Karpas-422 (cell line): Measurements from ENCODE around the gene TCF7. TPM values are rescaled to one million over a fixed set of nuclear protein-coding genes. Genes with fewer than 3 reads are reported as not detected.

Source experiments
- DNase-seq: peaks from one replicate; pipeline ENCODE4 v3.0.0-alpha.2; 2015
- H2AFZ ChIP-seq: fragments of 200-600 bp; sonication (generic); 2 replicates; pipeline ENCODE4 v1.6.1; 2014; ENCODE audit warnings: antibody characterized with exemption, low read length, mixed read lengths
- H3K27ac ChIP-seq: fragments of 200-600 bp; sonication (generic); 2 replicates; pipeline ENCODE4 v1.5.1; 2014; ENCODE audit warnings: mild to moderate bottlenecking, low read length, moderate library complexity
- H3K27me3 ChIP-seq: fragments of 200-600 bp; sonication (generic); 2 replicates; pipeline ENCODE4 v1.6.1; 2014; ENCODE audit warnings: low read length, mixed read lengths
- H3K36me3 ChIP-seq: fragments of 200-600 bp; sonication (generic); 2 replicates; pipeline ENCODE4 v1.6.1; 2014; ENCODE audit warnings: low read length, mixed read lengths; ENCODE audit not compliant: insufficient read depth
- H3K4me1 ChIP-seq: fragments of 200-600 bp; sonication (generic); 2 replicates; pipeline ENCODE4 v1.6.1; 2014; ENCODE audit warnings: mild to moderate bottlenecking, low read length, mixed read lengths
- H3K4me2 ChIP-seq: fragments of 200-600 bp; sonication (generic); 2 replicates; pipeline ENCODE4 v1.6.1; 2014; ENCODE audit warnings: low read length, low read depth, mild to moderate bottlenecking; ENCODE audit not compliant: poor library complexity, severe bottlenecking
- H3K4me3 ChIP-seq: fragments of 200-600 bp; sonication (generic); 2 replicates; pipeline ENCODE4 v1.5.1; 2014; ENCODE audit warnings: mild to moderate bottlenecking, antibody characterized with exemption, low read length, mixed read lengths
- H3K79me2 ChIP-seq: fragments of 200-600 bp; sonication (generic); 2 replicates; pipeline ENCODE4 v1.6.1; 2014; ENCODE audit warnings: mild to moderate bottlenecking, low read length, mixed read lengths
- H3K9ac ChIP-seq: fragments of 200-600 bp; sonication (generic); 2 replicates; pipeline ENCODE4 v1.6.0; 2014; ENCODE audit warnings: low read length
- H3K9me2 ChIP-seq: fragments of 200-600 bp; sonication (generic), shearing (Covaris generic); replicated peaks from 2 replicates; pipeline ENCODE4 v1.6.0; 2014; ENCODE audit warnings: mild to moderate bottlenecking, low read length, moderate library complexity; ENCODE audit not compliant: insufficient read depth
- H3K9me3 ChIP-seq: fragments of 300-700, 200-600 bp; sonication (generic); 2 replicates; pipeline ENCODE4 v1.6.1; 2014; ENCODE audit warnings: low read length, mixed read lengths
- H4K20me1 ChIP-seq: fragments of 200-600 bp; sonication (generic); 2 replicates; pipeline ENCODE4 v1.6.1; 2014; ENCODE audit warnings: mild to moderate bottlenecking, antibody characterized with exemption, low read length, low read depth; ENCODE audit not compliant: insufficient read depth
- total RNA-seq: library from RNA; depleted of rRNA; stranded (reverse); fragments of >200 nt; shearing (Covaris generic); gene quantifications from 2 replicates; pipeline ENCODE4 v1.2.3, GENCODE V29; 2014; ENCODE audit warnings: low replicate concordance

The TCF7 gene
- total RNA-seq, 1 experiment from 2014 or later = not detected

- no peak overlapping the region for H3K9ac ChIP-seq
- peaks cover 8% of the 10 kb centered on the region for H3K4me1 ChIP-seq
- DNase-seq = no peak
- no peaks in the 10 kb centered on the region for H3K36me3 ChIP-seq
- no peaks in the 10 kb centered on the region for H3K79me2 ChIP-seq
- no peaks in the 10 kb centered on the region for H3K9me3 ChIP-seq
- no peak overlapping the region for H2AFZ ChIP-seq
- no peak overlapping the region for H3K4me2 ChIP-seq
- no peaks in the 10 kb centered on the region for H3K27me3 ChIP-seq
- peaks cover 31% of the 10 kb centered on the region; the same call in 1 of the 2 replicates for H4K20me1 ChIP-seq
- H3K4me3 ChIP-seq = no peak overlapping the region
- H3K9me2 ChIP-seq = no peaks in the 10 kb centered on the region
- no peak overlapping the region for H3K27ac ChIP-seq
Measured at GRCh38 chr5:134127988-134128647, 13.6 kb downstream of the TCF7 start.

GRCh38 chr5:134128648-134128995 lies 14.1 kb downstream of the TCF7 start:
- no peak overlapping the region for H3K4me2 ChIP-seq
- H3K9ac ChIP-seq = no peak overlapping the region
- H3K4me3 ChIP-seq = no peak overlapping the region
- H2AFZ ChIP-seq = no peak overlapping the region
- no peaks in the 10 kb centered on the region for H3K27me3 ChIP-seq
- H3K9me2 ChIP-seq = no peaks in the 10 kb centered on the region
- no peaks in the 10 kb centered on the region for H3K79me2 ChIP-seq
- H4K20me1 ChIP-seq = peaks cover 31% of the 10 kb centered on the region; the same call in 1 of the 2 replicates
- DNase-seq = no peak
- H3K9me3 ChIP-seq = no peaks in the 10 kb centered on the region
- H3K27ac ChIP-seq = no peak overlapping the region
- peaks cover 8% of the 10 kb centered on the region for H3K4me1 ChIP-seq
- no peaks in the 10 kb centered on the region for H3K36me3 ChIP-seq

- peaks cover 28% of the 10 kb centered on the region; the same call in 1 of the 2 replicates for H4K20me1 ChIP-seq
- DNase-seq = no peak
- H3K27ac ChIP-seq = no peak overlapping the region
- no peaks in the 10 kb centered on the region for H3K79me2 ChIP-seq
- H3K9me2 ChIP-seq = no peaks in the 10 kb centered on the region
- no peak overlapping the region for H3K4me2 ChIP-seq
- H3K27me3 ChIP-seq = no peaks in the 10 kb centered on the region
- no peaks in the 10 kb centered on the region for H3K36me3 ChIP-seq
- no peak overlapping the region for H2AFZ ChIP-seq
- H3K4me1 ChIP-seq = peaks cover 8% of the 10 kb centered on the region
- H3K9ac ChIP-seq = no peak overlapping the region
- H3K4me3 ChIP-seq = no peak overlapping the region
- no peaks in the 10 kb centered on the region for H3K9me3 ChIP-seq
Measured at GRCh38 chr5:134129411-134130238, 15.1 kb downstream of the TCF7 start.

GRCh38 chr5:134130239-134130945 lies 15.9 kb downstream of the TCF7 start:
- Histone ChIP-seq H2AFZ (no peak overlapping the region), H3K9ac (no peak overlapping the region), H4K20me1 (peaks cover 21% of the 10 kb centered on the region; the same call in 1 of the 2 replicates), H3K9me3 (no peaks in the 10 kb centered on the region), H3K4me1 (peaks cover 3% of the 10 kb centered on the region), H3K27ac (no peak overlapping the region), H3K27me3 (no peaks in the 10 kb centered on the region), H3K79me2 (0 out of 2 replicates have a peak, but pooled peaks cover 2% of the 10 kb centered on the region), H3K9me2 (no peaks in the 10 kb centered on the region), H3K4me2 (no peak overlapping the region), H3K36me3 (no peaks in the 10 kb centered on the region), H3K4me3 (no peak overlapping the region)
- no peak for DNase-seq

DNA sequence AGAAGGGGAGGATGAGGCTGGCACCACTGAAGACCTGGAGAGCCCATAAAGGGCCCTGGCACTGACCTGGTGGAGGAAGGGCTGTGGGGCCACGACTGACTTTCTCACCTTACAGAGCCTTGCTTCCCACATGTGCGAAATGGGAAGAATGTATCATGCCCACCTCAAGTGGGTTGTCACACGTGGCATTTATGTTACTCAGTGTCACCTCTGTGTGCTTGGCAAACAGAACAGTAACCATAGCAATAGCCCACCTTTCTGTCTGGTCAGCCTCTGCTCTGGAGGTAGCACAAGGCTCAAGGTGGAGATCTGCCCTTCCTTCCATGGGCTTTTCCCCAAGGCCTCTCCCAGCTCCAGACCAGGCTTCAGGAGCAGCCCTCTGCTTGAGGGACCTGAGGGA lies 16.7 kb downstream of the TCF7 start:
- no peaks in the 10 kb centered on the region for H3K9me3 ChIP-seq
- DNase-seq = no peak
- H3K27ac ChIP-seq = no peak overlapping the region
- no peak overlapping the region for H3K4me2 ChIP-seq
- H3K4me3 ChIP-seq = no peak overlapping the region
- H3K79me2 ChIP-seq = 0 out of 2 replicates have a peak, but pooled peaks cover 2% of the 10 kb centered on the region
- no peak overlapping the region for H2AFZ ChIP-seq
- H3K9me2 ChIP-seq = no peaks in the 10 kb centered on the region
- no peaks in the 10 kb centered on the region for H3K27me3 ChIP-seq
- no peaks in the 10 kb centered on the region for H3K36me3 ChIP-seq
- H4K20me1 ChIP-seq = peaks cover 13% of the 10 kb centered on the region; the same call in 1 of the 2 replicates
- no peak overlapping the region for H3K9ac ChIP-seq
- no peaks in the 10 kb centered on the region for H3K4me1 ChIP-seq

GRCh38 chr5:134131578-134132350 lies 17.3 kb downstream of the TCF7 start:
- no peak for DNase-seq
- H3K36me3 ChIP-seq = no peaks in the 10 kb centered on the region

DNA sequence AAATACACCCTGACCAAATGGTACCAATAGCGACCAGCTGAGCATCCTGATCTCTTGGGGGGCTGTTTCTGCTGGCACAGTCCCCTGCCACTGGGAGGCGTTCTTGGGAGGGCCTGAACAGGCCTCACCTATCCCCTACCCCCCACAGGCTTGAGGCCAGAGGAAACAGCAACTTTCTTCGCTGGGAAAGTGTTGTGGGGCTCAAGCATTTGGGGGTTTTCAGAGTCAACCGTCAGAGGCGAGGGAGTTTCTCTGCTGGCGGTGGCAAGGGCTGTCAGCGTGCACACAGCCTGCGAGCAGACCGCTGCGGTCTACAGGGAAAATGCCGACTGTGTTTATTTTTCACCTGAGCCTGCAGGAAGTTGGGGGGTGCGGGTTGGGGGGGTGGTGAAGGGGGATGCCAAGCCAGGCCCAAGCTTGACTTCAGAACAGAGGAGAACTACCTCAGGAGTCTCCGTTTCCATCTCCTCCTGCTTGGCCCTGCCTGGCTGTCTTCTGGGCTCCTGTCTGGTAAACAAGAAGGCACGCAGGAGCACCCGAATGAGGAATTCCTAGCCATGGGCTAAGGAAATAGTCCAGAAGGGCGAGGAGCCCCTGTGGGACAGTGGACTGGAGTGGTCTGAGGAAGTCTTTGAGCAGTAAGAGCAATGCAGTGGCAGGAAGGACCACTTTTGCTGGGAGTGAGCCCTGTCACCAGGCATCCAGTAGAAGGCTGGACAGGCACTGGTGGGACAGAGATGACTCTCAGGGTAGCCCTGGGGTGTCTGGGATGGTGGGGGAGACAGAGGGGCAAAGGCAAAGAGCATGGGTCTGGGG lies 18.1 kb downstream of the TCF7 start:
- H3K27ac ChIP-seq = no peak overlapping the region
- H3K79me2 ChIP-seq = 0 out of 2 replicates have a peak, but pooled peaks cover 2% of the 10 kb centered on the region
- H4K20me1 ChIP-seq = peaks cover 12% of the 10 kb centered on the region; the same call in 1 of the 2 replicates
- no peak overlapping the region for H3K4me3 ChIP-seq
- H3K9ac ChIP-seq = no peak overlapping the region
- H3K9me3 ChIP-seq = no peaks in the 10 kb centered on the region
- no peak for DNase-seq
- H3K9me2 ChIP-seq = no peaks in the 10 kb centered on the region
- H3K4me2 ChIP-seq = no peak overlapping the region
- H2AFZ ChIP-seq = no peak overlapping the region
- H3K36me3 ChIP-seq = no peaks in the 10 kb centered on the region
- H3K27me3 ChIP-seq = no peaks in the 10 kb centered on the region
- H3K4me1 ChIP-seq = no peaks in the 10 kb centered on the region

More at GRCh38 chr5:134131578-134132350, 17.3 kb downstream of the TCF7 start:
- Histone ChIP-seq H3K27me3 (no peaks in the 10 kb centered on the region), H3K4me3 (no peak overlapping the region), H3K4me1 (no peaks in the 10 kb centered on the region), H3K9me3 (no peaks in the 10 kb centered on the region), H3K9ac (no peak overlapping the region), H3K27ac (no peak overlapping the region), H3K4me2 (no peak overlapping the region), H2AFZ (no peak overlapping the region), H3K9me2 (no peaks in the 10 kb centered on the region), H3K79me2 (0 out of 2 replicates have a peak, but pooled peaks cover 2% of the 10 kb centered on the region), H4K20me1 (peaks cover 12% of the 10 kb centered on the region; the same call in 1 of the 2 replicates)
